Measurements from ENCODE around the gene SLCO4A1. TPM values are rescaled to one million over a fixed set of nuclear protein-coding genes. Genes with fewer than 3 reads are reported as not detected.

SLCO4A1 gene
- polyA plus RNA-seq, 1 experiment = 0.09 TPM

- no peak for TF ChIP-seq CTCF (IDR thresholded peaks at IDR 0.05; ENCODE audit: low read depth, low read length)
- Histone ChIP-seq H3K27ac (ENCODE audit: low read depth, low read length) (no peak overlapping the region), H3K27me3 (ENCODE audit: control insufficient read depth, insufficient read depth, low read length) (no peaks in the 10 kb centered on the region), H3K9me3 (ENCODE audit: control insufficient read depth, insufficient read depth, low read length) (no peaks in the 10 kb centered on the region; the same call in 1 of the 2 replicates), H3K4me3 (ENCODE audit: low read depth, low read length) (no peak overlapping the region)
- ChIA-PET CTCF (interaction anchor here (1.1 to 5.6 kb wide), 2 partner anchors 126 to 127 kb away, joined by 7 to 81 read pairs; no protein-coding TSS in a partner anchor), POLR2A (no interaction called here)
- DNase-seq (ENCODE audit: low read depth, low spot score) = no peak
Observed at GRCh38 chr20:62665153-62665754, 23.0 kb downstream of the SLCO4A1 start.

- TF ChIP-seq CTCF (IDR thresholded peaks at IDR 0.05; ENCODE audit: low read depth, low read length) = no peak
- no peak for DNase-seq (ENCODE audit: low read depth, low spot score)
- H3K4me3 ChIP-seq (ENCODE audit: low read depth, low read length) = no peak overlapping the region
- ChIA-PET POLR2A (no interaction called here), CTCF (interaction anchor here (1.6 to 5.6 kb wide), 3 partner anchors 120 to 142 kb away, joined by 4 to 81 read pairs (median 11); no protein-coding TSS in a partner anchor)
- no peaks in the 10 kb centered on the region; the same call in 1 of the 2 replicates for H3K9me3 ChIP-seq (ENCODE audit: control insufficient read depth, insufficient read depth, low read length)
- H3K27ac ChIP-seq (ENCODE audit: low read depth, low read length) = no peak overlapping the region
- no peaks in the 10 kb centered on the region for H3K27me3 ChIP-seq (ENCODE audit: control insufficient read depth, insufficient read depth, low read length)
Observed at GRCh38 chr20:62665826-62666735, 23.8 kb downstream of the SLCO4A1 start.

- Histone ChIP-seq H3K9me3 (ENCODE audit: control insufficient read depth, insufficient read depth, low read length) (no peaks in the 10 kb centered on the region; the same call in 1 of the 2 replicates), H3K4me3 (ENCODE audit: low read depth, low read length) (no peak overlapping the region), H3K27ac (ENCODE audit: low read depth, low read length) (no peak overlapping the region), H3K27me3 (ENCODE audit: control insufficient read depth, insufficient read depth, low read length) (no peaks in the 10 kb centered on the region)
- TF ChIP-seq CTCF (IDR thresholded peaks at IDR 0.05; ENCODE audit: low read depth, low read length) = no peak
- ChIA-PET CTCF (interaction anchor here (1.2 to 5.6 kb wide), 5 partner anchors 116 to 149 kb away, joined by 3 to 81 read pairs (median 4); no protein-coding TSS in a partner anchor), POLR2A (no interaction called here)
- DNase-seq (ENCODE audit: low read depth, low spot score) = no peak
Observed at GRCh38 chr20:62666736-62667529, 24.6 kb downstream of the SLCO4A1 start.

- ChIA-PET POLR2A (no interaction called here), CTCF (interaction anchor here (1.0 to 5.6 kb wide), 6 partner anchors 115 to 148 kb away, joined by 3 to 81 read pairs (median 4); no protein-coding TSS in a partner anchor)
- no peak for DNase-seq (ENCODE audit: low read depth, low spot score)
- H3K4me3 ChIP-seq (ENCODE audit: low read depth, low read length) = no peak overlapping the region
- no peak for TF ChIP-seq CTCF (IDR thresholded peaks at IDR 0.05; ENCODE audit: low read depth, low read length)
- no peak overlapping the region for H3K27ac ChIP-seq (ENCODE audit: low read depth, low read length)
- no peaks in the 10 kb centered on the region; the same call in 1 of the 2 replicates for H3K9me3 ChIP-seq (ENCODE audit: control insufficient read depth, insufficient read depth, low read length)
- H3K27me3 ChIP-seq (ENCODE audit: control insufficient read depth, insufficient read depth, low read length) = peaks cover 3% of the 10 kb centered on the region
Observed at GRCh38 chr20:62667530-62668440, 25.5 kb downstream of the SLCO4A1 start.

All from AG04450 (cell line).